Neural progenitor cell (in vitro differentiated cells): Measurements from ENCODE around the gene VSX1.

Experiments used
- EZH2 ChIP-seq: fragments of 200-600 bp; sonication (generic); IDR thresholded peaks from 2 replicates; pipeline ENCODE4 v1.6.1; 2017; ENCODE audit warnings: antibody characterized with exemption, mild to moderate bottlenecking, moderate library complexity
- EZH2phosphoT487 ChIP-seq: fragments of 200-600 bp; sonication (generic); IDR thresholded peaks from 2 replicates; pipeline ENCODE4 v1.6.1; 2017; ENCODE audit warnings: antibody characterized with exemption
- TF ChIP-seq, protein P1 (sequence below): fragments of 200-600 bp; sonication (generic); IDR thresholded peaks from 2 replicates; pipeline ENCODE4 v1.5.1; 2017; ENCODE audit warnings: antibody characterized with exemption, mild to moderate bottlenecking

- TF ChIP-seq, protein P1, sequence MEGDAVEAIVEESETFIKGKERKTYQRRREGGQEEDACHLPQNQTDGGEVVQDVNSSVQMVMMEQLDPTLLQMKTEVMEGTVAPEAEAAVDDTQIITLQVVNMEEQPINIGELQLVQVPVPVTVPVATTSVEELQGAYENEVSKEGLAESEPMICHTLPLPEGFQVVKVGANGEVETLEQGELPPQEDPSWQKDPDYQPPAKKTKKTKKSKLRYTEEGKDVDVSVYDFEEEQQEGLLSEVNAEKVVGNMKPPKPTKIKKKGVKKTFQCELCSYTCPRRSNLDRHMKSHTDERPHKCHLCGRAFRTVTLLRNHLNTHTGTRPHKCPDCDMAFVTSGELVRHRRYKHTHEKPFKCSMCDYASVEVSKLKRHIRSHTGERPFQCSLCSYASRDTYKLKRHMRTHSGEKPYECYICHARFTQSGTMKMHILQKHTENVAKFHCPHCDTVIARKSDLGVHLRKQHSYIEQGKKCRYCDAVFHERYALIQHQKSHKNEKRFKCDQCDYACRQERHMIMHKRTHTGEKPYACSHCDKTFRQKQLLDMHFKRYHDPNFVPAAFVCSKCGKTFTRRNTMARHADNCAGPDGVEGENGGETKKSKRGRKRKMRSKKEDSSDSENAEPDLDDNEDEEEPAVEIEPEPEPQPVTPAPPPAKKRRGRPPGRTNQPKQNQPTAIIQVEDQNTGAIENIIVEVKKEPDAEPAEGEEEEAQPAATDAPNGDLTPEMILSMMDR = no peak
- TF ChIP-seq EZH2 (no peak), EZH2phosphoT487 (no peak)
These were observed 47.5 kb upstream of the VSX1 start for GRCh38 chr20:25129428-25129827.
